NCI-H524 (cell line): Measurements from ENCODE around the gene MYL5.
"Not testable (repeated sequence)": the region's sequence is repeated elsewhere in the genome, so short reads cannot be mapped to it uniquely, and the experiment has no call there.

Experiments used
- DNase-seq, 2 experiments: peaks; one replicate each; lab custom pipeline; 2025; lab: John Stamatoyannopoulos, UW

Gene MYL5

DNA sequence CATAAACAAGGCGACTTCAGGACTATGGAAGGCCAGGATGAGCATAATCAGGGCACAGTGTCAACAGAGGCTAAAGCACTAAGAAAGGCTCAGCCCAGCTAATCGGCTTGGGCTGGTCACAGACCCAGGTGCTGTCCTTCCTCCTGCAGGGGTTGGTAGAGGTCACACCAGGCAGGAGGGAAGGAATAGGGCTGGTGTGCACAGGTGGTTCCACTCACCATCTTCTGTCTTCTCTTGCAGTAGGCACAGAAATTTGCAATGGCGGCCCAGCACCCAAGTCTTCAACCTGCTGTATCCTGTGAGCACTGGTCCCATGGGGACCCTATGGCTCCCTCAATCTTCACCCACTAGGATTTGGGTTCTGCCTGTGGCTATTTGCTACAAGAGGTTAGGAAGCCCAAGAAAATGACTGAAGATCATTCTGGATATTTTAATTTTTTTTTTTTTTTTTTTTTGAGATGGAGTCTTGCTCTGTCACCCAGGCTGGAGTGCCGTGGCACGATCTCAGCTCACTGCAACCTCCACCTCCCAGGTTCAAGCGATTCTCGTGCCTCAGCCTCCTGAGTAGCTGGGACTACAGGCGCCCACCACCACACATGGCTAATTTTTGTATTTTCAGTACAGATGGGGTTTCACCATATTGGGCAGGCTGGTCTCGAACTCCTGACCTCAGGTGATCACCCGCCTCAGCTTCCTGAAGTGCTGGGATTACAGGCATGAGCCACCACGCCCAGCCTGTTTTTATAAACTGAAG lies 4.4 kb upstream of the MYL5 start:
- DNase-seq: not testable (repeated sequence)

DNA sequence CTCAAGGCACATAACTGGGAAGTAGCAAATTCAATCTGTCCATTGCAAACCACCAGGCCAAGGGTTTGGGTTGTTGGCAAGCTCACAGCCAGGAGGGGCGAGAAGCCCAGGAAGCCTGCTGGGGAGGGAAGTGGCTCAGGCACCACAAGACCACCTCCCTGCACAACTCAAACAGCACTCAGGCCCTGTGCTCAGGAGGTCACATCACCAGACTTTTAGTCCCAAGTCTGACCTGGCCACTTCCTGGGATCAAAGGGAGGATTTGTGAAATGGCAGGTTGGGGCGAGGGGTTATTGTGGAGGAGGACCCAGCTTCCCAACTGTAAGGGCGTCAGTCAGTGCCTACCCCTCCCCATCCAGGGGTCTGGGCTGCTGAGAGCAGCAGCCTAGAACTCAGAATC lies 2.6 kb upstream of the MYL5 start:
- no peak for DNase-seq

DNA sequence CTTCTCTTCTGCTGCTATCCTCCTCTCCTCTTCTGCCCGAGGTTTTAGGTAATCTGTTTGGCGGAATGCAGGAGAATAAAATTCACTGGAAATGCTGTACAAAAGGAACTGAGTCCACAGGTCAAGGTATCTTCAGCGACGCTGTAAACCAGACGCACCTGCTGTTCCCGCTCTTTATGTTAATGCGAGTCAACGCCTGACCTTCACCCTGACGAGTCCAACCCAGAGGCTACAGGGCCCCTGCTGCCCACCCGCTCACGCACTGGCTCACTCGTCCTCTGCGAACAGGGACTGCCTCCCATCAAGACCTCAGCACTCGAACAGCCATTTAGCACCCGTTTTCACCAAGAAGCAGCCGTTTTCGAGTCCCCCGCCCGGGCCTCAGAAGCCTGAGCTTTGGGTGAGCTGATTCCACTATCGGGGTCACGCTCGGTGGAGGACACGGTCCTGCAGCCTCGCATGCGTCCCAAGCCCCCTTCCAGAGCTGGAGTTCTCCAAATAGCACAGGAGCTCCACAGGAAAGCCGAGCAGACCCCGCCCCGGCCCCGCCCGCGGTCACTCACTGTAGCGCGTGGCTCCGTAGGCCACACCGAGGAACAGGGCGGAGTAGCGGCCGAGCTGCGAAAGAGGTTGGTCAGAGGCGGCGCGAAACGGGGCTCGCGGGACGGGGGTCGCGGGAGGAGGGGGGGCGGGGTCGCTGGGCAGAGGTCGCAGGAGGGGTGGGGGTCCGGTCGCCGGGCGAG lies 822 bp upstream of the MYL5 start:
- no peak for DNase-seq

DNA sequence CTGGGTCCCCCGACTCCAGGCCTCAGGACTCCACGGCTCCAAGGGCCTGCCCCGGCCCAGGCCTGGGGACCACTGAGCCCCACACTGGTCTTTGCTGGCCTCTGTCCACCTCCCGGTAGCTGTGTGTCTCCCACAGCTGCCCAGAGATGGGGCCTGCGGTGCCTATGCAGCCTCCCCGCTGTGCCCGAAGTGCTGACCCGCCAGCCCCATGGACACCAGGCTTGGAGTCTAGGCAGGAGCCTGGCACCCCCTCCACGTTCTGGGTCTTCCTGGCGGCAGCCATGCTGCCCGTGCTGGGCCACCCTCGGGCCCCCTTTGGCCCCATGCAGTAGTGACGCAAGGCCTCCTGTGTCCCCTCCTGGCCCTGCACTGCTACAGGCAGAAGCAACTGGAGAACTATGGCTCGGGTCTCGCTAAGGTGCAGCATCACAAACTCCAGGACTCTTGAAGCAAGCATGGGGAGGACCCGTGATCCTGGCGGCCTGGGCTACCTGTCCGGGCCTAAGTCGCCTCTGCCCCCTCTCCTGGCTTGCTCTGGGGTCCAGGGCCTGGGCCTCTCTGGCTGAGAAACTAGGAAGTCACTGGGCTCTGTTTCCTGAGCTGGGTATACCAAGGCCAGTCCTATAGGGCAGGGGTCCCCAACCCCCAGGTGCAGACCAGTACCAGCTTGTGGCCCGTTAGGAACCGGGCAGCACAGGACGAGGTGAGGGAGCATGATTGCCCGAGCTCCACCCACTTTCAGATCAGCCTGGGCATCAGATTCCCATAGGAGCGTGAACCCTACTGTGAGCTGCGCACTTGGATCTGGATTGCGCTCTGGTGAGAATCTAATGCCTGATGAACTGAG lies 917 bp downstream of the MYL5 start:
- DNase-seq: no peak

DNA sequence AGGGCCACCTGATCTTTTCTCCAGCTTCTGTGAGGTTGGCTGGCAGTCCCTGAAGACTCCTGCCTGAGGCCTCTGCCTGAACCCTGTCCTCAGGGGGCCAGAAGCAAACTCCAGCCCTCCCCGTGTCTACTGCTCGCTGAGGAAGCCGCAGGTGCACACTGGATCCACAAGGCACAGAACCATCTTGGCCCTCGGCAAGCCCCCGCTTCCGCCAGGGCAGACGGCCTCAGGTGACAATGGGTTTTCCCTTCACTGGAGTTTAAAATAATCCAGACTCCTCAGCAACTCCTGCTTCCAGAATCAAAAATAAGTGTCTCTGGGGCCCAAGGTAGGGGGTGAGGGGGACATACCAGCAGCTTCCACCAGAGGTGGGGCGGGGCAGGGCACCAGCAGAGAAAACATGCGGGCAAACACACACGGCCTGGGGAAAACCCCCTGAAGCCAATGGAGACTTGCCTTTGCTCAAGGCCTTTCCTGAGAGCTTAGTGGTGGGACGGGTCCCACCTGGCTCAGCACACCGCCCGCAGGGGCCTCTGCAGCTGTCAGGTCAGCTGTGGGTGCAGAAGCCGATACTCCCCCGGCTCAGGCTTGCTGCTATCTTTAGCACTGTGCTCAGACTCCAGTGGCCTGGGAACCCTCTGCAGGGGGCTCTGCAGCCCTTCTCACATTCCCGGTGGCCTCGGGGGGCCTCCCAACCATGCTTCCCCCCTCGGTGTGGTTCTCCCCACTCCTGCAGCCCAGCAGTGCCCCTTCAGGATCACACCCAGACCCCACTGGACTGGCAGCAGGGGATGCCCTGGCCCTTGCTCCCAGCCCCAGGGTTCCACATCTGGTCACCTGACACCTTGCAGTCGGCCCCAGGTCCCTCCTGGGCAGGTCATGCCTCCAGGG lies 1.9 kb downstream of the MYL5 start:
- no peak for DNase-seq

DNA sequence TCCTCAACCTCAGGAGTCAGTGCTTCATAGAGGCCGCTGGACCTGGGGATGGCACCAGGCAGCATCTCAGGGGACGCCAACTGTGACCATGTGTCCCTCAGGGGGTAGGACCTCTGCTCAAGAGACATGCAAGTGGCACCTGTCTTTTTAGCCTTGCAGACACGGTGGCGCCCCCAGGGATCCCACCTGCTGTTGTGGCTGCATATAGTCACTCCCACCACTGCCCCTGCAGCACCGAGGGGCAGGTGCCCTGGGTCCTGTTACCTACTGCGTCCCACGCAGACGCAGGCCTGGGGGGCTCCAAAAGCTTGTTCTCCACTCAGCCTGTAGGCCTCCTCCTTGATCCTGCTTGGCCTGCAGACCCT lies 2.5 kb downstream of the MYL5 start:
- no peak for DNase-seq

DNA sequence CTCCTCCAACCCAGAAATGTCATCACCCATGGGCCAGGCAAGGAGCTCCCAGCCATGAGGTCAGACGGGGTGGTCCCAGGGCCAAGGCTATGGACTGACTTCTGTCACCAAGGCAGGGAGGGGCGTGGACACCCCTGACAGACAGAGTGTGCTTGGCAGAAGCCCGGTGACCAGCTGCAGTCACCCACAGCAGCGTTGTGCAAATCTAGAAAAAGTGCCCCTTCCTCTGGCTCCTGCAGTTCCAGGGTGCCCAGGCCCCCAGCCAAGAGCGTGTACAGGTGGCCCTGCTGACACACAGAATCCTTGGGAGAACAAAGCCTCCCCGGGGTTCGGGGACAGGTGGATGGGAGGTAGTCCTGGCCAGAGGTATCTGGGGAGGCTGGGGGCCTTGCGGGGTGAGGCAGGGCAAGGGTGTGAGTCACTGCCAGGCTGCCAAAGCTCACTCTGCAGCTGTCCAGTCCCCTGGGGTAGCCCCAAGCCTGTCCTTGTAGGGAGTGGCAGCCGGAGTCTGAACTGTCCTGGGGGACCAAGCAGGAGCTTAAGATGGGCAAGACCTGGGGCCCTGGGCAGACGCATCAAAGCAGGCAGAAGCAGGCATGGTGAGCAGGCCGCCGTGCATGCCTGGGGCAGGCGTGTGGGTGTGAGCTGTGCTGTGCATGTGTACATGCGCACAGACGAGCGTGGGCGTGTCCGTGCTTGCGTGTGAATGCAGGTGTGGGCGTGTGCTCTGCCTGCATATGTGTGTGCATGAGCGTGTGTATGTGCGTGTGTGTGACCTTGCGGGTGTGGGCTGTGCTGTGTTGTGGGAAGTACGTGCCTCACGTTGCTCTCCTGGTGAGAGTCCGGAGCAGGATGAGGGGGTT lies 3.3 kb downstream of the MYL5 start:
- no peak for DNase-seq

DNA sequence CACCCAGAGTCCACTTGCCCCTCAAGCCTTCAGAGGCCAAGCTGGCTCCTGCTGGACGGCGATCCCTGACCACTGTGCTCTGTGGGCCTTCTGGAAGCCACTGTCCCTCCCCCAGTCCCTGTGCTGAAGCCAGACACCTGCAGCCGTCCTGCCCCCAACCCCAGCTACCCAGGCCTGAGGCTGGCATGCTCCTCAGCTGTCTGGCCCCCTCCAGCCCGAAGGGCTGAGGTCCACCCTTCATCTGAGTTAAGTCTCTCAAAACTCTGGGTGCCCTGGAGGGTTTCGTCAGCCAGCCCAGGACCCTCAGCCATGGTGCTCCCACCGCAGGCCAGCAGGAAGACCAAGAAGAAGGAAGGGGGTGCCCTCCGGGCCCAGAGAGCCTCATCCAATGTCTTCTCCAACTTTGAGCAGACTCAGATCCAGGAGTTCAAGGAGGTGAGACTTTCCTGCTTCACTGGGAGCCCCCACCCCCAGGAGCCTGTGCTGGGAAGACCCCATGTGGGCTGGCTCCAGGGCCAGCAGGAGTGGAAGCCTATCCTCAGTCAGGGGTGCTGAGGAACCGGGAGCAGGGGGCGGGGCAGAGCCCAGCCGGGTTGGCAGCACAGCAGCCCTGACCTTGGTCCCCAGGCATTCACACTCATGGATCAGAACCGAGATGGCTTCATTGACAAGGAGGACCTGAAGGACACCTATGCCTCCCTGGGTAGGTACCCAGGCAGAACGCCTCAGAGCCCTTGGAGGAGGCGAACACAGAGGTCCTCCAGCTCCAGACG lies 4.2 kb downstream of the MYL5 start:
- no peak for DNase-seq

DNA sequence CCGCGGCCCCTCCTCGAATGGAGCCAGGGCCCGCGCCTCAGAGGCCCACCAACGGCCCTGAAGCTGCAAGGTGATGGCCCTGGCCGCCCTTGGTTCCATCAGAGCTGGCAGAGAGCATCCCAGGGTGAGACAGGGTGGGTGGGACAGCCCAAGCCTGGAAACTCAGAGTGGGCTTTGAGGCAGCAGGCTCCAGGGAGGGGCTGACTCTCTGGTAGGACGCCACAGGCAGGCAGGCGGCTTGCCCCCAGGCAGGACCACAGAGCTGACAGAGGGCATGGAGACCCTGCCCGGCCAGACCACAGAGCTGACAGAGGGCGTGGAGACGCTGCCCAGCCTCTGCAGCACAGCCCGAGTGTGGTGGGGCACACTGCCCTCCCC lies 4.8 kb downstream of the MYL5 start:
- DNase-seq: no peak

DNA sequence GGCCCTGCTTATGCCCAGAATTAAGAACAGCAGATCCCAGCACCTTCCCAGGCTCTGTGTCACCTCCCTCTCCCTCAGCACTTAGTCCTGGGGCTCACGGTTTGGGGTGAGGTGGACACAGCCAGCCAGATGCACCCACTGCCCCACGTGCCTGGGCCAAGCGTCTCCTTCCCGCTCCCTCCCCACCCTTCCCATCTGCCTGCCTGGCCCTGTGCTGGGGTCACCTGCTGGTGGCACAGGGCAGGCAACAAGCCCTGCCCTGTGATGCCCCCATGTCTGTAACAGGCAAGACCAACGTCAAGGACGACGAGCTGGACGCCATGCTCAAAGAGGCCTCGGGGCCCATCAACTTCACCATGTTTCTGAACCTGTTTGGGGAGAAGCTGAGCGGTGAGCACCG lies 5.3 kb downstream of the MYL5 start:
- no peak for DNase-seq

DNA sequence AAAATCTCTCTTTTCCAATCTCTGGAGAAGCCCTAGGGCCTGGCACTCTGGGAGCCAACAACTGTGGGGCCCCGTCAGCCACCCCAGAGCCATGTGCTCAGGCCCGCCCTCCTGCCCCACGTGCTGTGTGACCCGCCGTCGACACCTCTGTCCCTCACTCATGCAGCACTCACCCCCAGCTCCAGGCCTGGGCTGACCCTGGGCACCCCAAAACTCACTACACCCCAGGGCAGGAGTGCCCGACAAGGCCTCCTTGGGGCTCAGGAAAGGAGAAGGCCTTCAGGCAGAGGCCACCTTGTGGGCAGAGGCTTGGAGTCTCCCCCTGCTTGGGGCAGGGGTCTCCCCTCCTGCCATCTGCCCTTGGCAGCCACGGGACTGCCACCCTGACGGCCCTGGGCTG lies 5.7 kb downstream of the MYL5 start:
- DNase-seq: no peak

DNA sequence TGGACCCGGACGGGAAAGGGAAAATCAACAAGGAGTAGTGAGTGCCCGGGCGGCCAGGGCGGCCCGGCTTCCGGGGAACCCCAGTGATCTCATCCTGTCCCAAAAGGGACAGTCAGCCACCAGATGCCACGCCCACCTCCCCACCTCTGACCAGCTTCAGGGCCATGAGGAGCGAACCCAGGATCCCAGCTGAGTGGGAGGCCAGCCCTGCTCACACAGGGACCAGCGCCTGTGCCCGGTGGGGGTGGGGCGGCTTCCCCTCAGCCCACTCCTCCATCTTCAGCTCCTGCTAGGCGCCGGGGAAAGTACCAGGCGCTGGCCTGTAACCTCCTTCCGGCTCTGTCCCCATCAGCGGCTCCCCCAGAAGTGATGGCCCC lies 6.2 kb downstream of the MYL5 start:
- no peak for DNase-seq

DNA sequence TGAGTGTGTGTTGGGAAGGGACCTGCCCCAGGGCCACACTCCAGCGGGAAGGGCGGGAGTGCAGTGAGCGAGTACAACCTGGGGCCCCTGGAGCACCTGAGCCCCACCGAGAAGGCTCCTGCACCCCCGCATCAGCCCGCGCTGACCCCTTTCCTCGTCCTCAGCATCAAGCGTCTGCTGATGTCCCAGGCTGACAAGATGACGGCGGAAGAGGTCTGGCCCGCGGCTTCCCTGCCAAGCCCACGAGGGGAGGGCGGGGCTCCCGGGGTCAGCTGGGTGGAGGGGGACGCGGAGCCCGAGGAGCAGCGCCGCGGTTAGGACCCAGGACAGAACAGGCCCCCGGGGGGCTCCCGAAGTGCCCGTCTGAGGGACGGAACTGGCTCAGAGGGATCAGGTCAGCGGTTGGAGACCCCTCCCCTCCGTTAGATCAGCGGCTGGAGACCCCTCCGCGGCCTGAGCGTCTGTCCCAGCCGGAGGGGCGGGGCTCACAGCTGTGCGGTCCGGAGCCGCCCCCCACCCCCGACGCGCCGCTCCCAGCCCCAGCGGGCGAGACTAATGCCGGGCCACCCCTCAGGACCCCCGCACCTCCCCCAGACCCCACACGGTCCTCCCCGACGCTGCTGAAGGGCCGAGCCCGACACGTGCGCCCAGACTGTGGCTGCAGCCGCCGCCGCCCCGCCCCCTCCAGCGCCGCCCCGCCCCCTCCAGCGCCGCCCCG lies 6.7 kb downstream of the MYL5 start:
- DNase-seq: peak; percentile 8 to 57

DNA sequence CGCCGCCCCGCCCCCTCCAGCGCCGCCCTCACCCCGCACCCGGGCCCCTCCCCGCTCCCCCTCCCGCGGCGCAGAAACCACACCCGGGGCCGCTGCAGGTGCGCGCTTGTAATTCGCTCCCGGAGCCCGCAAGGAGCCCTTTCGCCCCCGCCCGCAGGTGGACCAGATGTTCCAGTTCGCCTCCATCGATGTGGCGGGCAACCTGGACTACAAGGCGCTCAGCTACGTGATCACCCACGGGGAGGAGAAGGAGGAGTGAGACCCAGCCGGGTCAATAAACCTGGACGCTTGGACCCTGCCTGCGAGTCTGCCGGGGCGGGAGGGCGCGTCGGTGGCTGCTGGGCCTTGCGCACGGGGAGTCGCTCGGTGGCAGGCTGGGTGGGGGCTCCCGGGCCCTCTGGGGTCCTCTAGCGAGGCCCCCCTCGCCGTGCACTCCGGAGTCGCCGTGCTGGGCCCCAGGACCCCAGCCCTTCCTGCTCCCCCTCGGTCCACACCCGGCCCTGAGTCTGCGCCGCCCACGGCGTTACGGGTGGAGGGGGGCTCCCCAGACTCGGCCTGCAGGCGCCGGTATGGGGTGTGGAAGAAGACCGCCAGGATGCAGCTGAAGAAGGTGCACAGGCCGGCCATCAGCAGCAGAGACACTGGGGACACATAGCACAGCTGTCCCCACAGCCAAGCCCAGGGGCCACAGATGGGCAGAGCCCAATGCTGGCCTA lies 7.6 kb downstream of the MYL5 start:
- peak; percentile 45 to 65 for DNase-seq

DNA sequence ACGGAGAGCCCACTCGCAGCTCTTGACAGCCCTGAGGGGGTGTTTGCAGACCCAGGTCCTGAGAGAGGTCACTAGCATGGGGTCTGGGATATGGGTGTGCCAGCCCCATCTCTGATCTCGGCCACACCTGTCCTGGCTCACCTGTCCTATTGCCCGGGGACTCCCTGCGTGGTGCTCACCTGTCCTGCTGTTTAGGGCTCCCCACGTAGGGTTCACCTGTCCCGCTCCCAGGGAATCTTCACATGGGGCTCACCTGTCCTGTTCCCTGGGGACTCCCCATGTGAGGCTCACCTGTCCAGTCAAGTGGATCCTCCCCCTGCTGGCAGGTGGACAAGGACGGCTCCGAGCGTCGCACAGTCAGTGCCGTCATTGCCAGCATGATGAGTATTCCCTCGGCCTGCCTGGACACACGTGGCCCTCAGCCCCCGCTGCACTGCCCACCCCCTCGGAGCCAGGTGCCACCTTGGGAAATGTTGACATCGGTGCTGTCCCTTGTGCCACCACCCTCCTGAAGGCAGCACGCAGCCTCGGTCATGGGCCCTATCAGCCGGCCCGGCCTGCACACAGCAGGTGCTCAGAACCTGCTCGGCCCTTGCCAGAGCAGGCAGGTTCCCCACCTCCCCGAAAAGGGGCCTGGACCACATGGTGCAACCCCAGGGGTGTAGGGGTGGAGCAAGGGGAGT lies 8.3 kb downstream of the MYL5 start:
- no peak for DNase-seq

DNA sequence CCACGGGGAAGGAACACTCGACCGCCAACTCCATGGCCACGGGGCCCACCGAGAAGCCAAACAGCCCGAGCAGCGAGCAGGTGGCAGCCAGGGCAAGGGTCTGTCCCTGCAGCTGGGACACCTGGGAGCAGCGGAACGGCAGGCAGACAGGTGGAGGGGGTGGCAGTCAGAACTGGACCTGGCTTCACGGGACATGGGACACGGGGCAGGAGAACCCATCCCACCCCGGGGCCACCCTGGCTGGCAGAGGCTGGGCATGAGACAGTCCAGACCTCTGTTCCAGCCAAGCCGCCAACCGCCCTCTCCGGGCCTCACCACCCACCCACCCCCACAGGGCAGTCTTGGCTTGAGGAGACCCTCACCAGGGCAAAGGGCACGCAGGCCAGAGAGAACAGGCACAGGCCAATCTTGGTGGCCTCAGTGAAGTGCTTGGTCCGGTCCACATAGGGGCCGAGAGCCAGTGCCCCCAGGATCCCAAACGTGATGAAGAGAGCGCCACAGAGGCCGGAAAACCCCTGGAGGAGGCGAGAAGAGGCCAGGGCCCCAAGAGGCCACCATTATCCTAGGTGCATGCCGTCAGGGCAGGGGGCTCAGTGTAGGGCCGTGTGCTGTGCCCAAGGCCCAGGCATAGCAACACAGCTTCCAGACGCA lies 9.0 kb downstream of the MYL5 start:
- DNase-seq: no peak

DNA sequence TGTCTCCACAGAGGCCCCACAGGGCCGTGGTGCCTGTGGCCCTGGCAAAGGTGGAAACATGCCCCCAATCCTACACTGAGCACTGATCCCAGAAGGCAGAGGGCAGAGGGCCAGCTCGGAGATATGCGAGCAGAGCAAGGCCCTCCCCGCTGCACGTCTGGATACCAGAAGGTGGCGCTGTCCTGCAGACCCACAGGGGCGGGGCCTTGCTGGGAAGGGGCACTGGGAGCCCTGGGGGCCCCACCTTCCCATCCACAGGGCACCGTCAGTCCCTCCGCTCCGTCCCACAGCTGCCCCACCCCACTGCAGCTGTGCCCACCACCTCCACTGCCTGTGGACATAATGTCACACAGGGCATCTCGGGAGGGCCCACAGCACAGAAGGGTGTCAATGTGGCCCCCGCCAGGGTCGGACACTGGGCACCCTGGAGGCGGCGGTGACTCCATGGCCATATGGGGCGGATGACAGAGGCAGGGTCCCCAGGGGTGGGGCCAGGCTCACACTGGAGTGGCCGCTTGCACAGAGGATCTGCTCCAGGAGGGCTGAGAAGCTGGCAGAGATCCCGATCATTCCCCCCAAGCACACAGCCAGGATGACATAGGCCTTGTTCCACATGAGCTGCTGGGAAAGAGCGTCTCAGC lies 9.8 kb downstream of the MYL5 start:
- DNase-seq: peak; percentile 68 to 81
